ENCODE data around the gene ZC3H18.
A peak's percentile ranks its signal among the peaks of the same experiment; 100 is the strongest.

The ZC3H18 gene

DNA sequence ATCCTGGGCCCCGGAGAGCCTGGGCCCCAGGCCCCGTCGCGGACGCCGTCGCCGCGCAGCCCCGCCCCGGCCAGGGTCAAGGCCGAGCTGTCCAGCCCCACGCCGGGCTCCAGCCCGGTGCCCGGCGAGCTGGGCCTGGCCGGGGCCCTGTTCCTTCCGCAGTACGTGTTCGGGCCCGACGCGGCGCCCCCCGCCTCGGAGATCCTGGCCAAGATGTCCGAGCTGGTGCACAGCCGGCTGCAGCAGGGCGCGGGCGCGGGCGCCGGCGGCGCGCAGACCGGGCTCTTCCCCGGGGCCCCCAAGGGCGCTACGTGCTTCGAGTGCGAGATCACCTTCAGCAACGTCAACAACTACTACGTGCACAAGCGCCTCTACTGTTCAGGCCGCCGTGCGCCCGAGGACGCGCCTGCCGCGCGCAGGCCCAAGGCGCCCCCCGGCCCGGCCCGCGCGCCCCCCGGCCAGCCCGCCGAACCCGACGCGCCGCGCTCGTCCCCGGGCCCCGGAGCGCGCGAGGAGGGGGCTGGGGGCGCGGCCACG lies 36.8 kb upstream of the ZC3H18 start:
- no peak for DNase-seq

DNA sequence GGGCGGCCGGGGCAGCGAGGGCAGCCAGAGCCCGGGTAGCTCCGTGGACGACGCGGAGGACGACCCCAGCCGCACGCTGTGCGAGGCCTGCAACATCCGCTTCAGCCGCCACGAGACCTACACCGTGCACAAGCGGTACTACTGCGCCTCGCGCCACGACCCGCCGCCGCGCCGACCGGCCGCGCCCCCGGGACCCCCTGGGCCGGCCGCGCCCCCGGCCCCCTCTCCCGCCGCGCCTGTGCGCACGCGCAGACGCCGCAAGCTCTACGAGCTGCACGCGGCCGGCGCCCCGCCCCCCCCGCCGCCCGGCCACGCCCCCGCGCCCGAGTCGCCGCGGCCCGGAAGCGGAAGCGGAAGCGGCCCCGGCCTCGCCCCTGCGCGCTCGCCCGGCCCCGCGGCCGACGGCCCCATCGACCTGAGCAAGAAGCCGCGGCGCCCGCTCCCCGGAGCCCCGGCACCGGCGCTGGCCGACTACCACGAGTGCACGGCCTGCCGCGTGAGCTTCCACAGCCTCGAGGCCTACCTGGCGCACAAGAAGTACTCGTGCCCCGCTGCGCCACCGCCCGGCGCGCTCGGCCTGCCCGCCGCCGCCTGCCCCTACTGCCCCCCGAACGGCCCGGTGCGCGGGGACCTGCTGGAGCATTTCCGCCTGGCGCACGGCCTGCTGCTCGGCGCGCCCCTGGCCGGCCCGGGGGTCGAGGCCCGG lies 36.1 kb upstream of the ZC3H18 start:
- DNase-seq, result peak; percentile 75

DNA sequence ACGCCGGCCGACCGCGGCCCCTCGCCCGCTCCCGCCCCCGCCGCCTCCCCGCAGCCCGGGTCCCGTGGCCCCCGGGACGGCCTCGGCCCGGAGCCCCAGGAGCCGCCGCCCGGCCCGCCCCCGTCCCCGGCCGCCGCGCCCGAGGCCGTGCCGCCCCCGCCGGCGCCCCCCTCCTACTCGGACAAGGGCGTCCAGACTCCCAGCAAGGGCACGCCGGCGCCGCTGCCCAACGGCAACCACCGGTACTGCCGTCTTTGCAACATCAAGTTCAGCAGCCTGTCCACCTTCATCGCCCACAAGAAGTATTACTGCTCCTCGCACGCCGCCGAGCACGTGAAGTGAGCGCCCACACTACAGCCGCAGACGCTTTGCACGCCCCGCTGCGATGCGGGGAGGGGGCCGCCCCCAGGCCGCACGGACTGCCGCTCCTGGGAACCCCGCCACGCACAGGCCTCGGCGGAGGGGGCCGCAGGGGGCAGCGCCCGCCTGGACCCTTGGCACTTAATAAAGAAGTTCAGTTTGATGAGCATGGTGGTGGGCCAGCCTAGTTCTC lies 35.5 kb upstream of the ZC3H18 start:
- DNase-seq, result no peak

DNA sequence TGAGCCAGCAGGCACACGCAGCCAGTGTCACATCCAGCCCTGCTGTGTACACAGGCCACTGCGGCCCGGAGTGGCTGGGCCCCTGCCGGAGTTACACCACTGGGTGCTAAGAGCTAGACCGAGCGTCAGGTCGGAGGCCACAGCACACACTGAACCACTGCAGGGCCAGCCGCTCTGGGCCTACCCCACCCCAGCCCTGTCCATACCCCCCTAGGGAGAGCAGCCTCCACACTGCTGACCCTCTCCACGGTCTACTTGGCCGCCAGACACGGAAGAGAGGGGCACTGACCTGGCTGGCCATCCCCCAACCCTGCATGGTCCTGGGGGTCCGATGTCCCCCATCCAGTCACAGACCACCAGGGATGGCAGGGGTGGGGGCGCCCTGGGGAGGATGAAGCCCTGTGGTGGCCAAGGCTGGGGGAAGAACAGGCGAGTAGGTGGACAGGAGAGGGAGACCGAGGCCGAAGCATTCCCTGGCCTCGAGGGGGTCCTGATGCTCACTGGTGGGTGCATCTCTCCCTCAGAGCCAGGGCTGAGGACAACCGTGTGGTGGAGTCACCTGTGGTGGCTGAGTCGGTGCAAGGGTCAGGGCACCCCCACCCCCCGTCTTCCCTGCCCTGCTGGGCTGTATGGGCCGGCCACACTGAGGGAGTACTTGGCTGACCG lies 34.9 kb upstream of the ZC3H18 start:
- DNase-seq, result no peak

DNA sequence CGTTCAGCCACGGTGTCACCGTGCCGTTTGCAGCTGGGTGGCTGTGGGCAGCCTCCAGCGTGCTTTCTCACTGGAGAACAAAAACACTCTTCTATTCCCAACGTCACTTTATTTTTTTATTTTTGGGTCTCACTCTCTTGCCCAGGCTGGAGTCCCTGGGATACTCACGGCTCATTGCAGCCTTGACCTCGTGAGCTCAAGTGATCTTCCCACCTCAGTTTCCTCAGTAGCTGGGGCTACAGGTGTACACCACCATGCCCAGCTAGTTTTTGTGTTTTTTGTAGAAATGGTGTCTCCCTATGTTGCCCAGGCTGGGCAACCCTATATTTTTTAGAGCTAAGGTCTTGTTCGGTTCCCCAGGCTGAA lies 34.4 kb upstream of the ZC3H18 start:
- no peak for DNase-seq

DNA sequence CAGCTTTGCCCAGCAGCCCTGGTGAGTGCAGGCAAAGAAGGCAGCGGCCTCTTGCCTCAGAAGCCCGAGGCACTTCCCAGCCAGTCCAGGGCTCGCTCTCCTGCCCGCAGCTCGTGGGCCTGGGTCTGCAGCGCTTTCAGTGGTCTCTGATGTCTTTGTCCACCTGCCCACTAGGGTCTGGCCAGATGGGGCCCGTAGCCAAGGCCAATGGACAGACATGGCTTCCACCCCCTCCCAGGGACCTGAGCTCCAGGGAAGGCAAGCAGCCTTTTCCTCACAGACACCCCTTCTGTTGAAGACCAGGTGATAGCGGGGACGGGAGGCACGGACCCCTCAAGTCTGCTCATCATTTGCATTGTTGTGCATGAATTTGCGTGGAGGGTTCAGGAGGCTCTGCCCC lies 33.7 kb upstream of the ZC3H18 start:
- no peak for DNase-seq

DNA sequence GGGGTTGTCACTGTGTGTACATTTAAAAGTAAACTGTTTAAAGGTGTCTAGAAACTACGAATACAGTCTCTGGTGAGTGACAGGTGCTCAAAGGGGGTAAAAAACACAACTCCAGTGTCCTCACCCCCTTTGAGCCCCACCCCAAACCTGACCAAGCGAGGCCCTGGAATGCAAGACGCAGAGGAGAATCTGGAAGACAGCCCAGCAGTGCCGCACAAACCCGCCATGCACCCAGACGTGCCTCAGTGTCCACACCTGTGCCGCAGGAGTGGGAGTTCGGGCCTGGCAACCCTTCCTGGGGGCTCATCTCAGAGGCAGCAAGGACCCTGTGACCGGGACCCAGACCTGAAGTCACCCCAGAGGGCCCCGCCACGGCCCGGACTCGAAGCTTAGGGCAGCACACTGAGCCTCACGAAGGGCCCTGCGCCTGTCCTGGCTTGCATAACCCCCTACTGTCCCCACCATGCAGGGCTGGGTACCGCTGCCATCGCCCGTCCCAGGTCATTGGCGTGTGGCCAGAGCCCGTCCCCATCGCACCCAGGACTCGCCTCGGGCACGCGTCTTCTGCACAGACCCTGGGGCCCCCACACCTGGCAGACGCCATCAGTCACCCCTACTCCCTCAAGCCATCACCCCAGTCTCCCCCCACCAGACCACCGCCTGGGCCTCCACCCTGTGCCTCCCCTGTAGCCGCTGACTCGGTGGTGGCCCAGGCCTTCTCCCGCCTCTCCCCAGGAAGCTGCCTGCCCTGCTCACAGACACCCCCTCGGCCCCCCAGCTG lies 33.0 kb upstream of the ZC3H18 start:
- no peak for DNase-seq

DNA sequence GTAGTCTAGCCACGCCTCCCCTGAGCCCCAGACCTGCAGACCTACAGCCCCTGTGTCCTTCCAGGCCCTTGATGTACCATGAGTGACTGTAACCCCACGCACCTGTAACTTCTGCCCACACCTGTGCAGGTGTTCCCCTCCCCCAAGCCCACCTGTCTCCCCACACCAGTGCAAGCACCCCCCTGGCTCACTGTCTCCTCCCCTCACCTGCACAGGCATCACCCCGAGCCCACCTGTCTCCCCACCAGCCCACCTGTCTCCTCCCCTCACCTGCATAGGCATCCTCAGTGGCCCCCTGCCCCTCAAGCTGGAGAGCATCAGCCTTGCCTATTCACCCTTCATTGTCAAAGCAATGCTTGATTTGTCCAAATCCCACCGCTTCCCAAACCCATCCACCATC lies 32.3 kb upstream of the ZC3H18 start:
- DNase-seq, result no peak

DNA sequence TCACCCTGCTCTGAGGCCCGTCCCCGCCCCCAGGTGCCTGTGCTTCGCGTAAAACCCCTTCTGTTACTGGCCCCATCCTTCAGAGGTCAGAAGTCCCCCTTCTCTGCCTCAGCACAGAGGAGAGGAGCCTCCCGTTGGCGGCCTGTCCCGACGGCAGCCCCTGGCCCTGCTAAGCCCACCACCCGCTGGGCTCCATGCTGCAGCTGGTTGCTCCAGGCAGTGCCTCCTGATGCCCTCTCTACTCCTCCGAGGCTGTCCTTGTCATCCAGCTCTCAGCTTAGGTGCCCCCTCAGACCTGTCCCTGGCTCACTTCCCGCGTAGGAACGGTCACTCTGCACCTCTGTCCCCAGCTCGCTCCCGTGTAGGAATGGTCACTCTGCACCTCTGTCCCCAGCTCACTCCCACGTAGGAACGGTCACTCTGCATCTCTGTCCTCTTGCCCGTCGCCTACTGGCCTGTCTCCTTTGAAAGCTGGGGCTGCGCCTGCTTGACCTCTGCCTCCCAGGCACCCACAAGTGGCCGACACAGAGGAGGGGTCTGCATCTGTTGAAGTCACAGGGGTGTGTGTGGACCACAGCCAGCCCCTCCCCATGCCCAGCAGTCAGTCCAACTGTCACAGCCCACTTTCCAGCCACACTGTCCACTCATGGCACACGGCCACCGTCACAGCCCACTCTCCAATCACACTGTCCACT lies 31.7 kb upstream of the ZC3H18 start:
- no peak for DNase-seq

DNA sequence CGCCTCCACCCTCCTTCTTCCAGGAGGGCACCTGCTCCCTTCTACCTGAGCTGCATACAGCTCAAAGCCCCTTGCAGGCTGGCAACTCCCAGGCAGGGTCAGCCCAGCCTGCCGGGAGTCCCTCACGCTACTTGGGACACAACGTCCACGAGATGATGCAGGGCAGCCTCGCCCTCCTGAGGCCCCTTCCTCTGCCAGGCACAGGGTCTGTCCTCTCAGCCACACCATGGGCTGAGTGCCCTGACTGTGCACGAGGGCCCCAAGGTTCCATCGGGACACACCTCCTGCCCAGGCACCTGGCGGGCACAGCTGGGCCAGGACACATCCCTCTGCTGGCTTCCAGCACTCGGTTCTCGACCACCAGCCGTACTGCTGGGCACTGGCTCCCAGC lies 30.9 kb upstream of the ZC3H18 start:
- DNase-seq, result no peak

DNA sequence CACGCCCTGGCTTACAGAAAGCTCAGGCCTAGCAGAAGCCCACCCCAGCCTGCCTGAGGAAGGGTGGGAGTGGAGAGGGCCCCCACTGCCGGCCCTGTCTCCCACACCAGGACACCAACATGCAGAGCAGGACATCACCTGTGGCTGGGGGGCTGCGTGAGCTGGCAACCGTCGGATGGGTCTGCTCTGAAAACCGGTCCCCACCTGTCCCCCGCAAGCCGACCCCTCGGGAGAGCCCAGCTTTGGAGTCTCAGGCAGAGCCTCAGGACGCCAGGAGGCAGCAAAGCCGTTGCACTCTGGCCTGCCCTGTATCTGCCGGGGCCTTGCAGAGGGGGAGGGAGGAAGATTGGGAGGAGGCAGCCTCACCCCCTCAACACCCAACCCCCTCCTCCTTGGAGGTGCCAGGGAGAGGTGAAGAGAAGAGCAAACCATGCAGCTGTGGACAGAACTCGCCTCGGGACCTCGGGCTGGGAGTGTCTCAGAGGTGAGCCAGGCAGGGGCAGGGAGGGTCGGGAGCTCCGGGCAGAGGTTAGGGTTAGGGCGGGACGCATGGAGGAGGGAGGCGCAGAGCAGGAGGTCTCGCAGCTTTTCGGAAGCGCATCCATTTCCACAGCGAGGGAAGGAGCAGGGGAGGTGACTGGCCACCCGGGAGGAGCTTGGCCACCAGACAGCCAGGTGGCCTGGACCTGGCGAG lies 30.4 kb upstream of the ZC3H18 start:
- no peak for DNase-seq

DNA sequence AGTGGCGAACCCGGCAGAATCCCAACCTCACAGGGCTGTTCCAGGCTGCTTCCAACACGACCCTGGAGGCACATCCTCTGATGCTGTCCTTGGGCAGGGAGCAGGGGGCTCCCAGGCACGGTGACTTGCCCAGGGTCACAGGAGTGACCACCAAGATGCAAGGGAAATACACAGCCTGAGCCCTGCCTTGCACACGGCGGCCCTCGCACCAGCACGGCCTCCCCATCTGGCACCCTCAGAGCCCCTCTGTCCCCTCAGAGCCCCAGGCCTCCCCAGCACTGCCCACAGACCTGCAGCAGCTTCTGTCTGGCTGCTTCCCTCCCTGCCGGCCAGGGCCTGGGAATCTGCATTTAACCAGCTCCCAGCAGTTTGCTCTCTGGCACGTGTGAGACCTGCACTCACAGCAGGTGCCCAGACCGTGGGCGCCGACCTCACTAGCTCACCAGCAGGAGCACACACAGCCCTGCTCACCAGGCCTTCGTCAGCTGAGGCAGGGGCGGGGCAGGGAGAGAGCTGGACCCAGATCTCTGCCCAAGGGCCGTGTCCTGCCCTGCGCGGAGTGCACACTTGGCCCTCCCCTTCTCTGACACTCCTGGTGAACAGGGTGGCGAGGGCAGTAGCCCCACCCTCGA lies 29.7 kb upstream of the ZC3H18 start:
- DNase-seq, result no peak

DNA sequence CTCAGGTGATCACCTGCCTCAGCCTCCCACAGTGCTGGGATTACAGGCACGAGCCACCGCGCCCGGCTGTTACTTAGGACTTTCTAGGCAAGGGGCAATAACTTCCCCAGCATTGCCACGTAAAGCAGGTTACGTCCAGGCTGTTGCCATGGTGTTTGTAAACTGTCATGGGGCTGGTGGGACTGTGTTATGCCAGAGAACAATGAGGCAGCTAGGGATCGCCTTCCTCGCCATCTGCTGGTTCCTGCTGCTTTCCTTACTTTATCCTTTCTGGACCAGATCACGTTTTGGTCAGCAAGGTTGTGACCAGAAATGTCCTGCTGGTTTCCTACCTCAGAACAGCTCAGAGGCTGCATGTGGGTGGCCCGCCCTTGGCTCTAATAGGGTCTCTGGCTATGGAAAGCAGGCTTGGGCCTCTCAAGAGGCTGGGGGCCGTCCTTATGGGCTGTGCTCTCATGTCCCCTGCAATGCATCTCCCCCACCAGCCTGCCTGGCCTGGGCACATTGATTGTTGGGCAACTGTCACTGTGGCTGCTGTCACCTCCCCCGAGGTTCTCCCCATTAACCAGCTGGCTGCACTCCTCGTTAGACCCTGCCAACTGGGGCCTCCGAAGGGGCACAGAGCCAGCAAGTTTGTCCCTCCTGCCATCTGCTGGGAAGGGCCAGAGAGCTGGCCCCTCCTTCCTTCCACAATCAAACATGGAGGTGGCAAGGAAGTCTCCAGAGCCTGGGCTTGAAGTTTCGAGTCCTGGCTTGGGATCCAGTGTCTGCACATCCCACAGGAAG lies 28.2 kb upstream of the ZC3H18 start:
- no peak for DNase-seq

DNA sequence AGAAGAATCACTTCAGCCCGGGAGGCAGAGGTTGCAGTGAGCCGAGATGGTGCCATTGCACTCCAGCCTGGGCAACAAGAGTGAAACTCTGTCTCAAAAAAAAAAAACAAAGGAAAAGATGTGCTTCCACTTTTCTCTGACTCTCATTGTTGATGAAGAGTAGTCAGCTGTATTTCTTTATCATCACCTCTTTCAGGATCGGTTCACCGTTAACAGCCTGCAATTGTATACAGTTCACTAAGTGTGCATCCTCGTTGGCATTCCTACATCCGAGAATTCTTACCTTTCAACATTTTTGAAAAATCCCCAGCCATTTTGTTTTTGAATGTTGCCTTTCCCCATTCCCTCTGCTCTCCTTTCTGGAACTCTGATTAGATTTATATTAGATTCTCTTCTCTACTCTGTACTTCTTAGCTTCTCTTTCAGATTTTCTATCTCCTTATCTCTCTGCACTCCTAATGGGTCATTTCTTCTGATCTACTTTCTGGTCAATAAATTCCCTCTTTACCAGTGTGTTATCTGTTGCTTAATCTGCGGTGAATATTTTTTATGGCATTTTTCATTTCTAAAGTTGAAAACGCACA lies 26.9 kb upstream of the ZC3H18 start:
- no peak for DNase-seq

DNA sequence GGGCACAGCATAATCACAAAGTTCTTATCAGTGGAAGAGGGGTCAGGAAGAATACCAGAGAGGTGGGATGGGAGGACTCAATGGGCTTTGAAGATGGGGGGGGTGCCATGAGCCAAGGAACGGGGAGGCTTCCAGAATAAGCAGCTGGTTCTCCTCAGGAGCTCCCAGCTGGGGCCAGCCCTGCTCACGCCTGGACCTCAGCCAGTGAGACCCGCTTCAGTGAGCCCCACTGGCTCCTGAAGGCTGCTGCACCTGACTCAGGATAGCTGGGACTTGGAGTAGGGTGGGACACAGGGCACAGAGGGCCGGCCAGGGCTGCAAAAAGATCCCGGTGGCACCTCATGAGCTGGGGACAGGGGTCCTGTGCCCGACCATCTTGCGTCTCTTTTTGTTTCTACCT lies 24.4 kb upstream of the ZC3H18 start:
- no peak for DNase-seq

DNA sequence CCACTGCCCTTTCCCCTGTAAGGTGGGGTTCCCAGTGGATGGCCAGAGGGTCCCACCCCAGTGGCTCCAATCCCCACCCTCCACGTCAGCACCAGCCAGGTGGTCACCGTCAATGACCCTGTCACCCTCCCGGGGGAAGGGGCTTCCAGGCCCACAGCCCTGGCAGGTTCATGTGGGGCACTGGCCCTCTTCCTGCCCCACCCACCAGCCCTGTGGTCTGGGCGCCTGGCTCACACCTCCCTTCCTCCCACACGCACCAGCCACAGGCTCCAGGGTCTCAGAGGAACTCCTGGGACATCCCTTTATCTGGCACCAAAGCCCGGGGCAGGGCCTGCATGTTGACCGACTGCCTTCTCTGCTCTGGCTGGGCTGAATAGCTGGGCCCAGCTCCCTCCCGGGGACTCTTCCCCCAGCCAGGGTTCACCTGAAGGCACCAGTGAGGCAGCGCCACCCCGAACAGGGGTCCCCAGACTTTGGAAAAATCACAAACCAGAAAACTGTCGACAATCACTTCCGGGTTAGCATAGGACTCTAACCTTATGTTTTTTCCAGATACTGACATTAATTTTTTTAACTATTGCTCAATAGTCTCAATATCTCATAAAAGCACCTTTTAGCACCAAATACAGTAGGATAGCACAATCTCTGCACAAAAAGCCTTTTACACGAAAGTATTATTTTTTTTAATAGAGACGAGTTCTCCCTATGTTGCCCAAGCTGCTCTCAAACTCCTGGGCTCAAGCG lies 21.9 kb upstream of the ZC3H18 start:
- no peak for DNase-seq

DNA sequence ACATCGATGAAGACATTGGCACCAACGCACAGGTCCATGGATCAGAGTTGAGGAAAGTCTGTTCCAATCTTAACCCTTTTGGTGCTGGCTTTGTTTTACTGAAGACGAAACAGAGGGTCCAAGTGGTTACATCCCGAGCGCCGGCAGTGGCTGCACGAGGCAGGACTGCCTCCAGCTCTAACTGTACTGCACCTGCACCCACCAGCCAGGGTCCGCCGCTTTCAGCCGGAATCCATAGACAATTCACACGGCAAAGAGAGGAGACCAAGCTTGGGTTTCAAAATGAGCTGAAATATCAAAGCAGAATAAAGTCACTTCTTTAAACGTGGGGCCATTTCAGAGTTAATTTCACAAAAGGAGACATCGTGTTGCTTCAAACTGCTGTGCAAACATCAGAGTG lies 21.2 kb upstream of the ZC3H18 start:
- no peak for DNase-seq

DNA sequence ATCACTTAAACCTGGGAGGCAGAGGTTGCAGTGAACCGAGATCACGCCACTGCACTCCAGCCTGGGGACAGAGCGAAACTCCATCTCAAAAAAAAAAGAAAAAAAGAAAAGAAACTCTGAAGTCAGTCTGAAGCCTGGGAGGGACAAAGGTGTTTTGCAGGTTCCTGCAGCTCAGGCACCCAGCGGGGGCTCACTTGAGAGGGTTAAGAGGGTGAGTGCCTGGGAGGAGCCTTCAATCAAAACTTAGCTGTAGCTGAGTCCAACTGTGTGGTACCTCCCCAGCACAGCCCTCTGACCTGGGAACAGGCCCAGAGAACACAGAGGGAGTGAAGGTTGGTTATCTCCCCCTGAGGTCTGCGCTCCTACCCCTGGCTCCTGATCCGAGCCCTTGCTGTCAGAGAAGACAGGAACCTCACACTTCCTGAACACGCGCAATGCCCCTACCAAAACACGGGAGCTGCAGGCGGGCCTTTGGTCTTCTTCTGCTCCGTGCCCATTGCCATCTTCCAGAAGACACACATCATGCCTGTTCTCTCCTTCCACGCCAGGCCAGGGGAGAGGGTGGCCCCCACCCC lies 20.4 kb upstream of the ZC3H18 start:
- DNase-seq, result no peak

DNA sequence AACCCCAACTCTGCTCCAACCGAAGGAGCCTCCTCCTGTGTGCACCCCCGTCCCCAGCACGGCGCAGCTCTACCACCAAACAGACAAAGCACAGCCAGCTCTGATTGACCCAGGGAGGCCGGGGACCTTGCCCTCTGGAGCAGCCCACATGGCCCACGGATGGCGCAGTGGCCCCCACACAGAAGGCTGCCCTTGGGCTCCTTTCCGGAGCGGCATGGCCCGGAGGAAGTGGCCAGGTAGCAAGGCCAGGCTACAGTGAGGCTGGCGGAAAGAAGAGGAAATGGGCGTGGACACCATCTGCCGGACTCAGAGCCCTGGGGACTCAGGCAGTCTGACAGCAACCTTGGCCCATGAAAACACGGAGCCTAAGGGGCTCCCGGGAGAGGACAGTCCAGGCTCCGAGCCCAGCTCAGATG lies 19.9 kb upstream of the ZC3H18 start:
- DNase-seq, result no peak
